ENCODE measurements around the gene SPIRE1.

DNA sequence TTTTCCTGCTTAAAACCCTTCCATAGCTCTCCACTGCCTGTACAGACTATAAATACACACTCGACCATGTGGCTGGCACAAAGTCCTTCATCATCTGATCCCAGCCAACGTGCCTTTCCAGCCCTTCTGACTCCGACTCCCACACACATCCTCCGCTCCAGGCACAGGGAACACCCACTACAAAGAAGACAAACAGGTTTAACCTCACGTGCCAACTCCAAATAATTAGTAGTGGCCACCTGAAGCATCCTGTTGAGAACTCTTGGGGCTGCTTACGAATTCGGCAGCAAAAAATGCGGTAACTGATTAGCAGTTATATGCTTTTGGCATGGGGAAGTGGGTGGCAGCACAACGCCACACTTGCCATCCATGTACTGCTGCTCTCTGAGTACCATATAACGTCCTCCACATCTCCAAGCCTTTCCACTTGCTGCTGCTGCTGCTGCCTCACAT is 12.1 kb downstream of the SPIRE1 start:
- TF ChIP-seq POLR2A (IDR thresholded peaks at IDR 0.05) (no peak), CTCF (IDR thresholded peaks at IDR 0.05) (no peak)

Measured in Peyer's patch (tissue), 4 donors.